Kidney (tissue), 14 donors: ENCODE measurements around the gene KIF5C. TPM values are rescaled to one million over a fixed set of nuclear protein-coding genes. Genes with fewer than 3 reads are reported as not detected.

Experiments
- DNase-seq, 5 donors: peaks; one replicate each; pipeline ENCODE4 v3.0.0-alpha.2; 2013 to 2020
- FAIRE-seq: peaks from 2 replicates; lab custom pipeline; 2012; peaks lifted over from hg19 to GRCh38; lab: Jason Lieb, UNC
- H3K27ac ChIP-seq, 2 donors: one replicate each; pipeline ENCODE4 v1.7.0; 2013; ENCODE audit warnings: low read depth in 2 of 2, low read length in 2 of 2, inconsistent platforms in 1 of 2
- H3K27me3 ChIP-seq: one replicate; pipeline ENCODE4 v1.7.1; 2013; ENCODE audit warnings: low read length, inconsistent platforms; ENCODE audit not compliant: control insufficient read depth, insufficient read depth
- H3K36me3 ChIP-seq, 3 donors: one replicate each; pipeline versions ENCODE4 v1.7.0 to v1.7.1; 2013; ENCODE audit warnings: low read length in 3 of 3, control low read depth in 1 of 3, inconsistent platforms in 1 of 3; ENCODE audit not compliant: insufficient read depth in 3 of 3, control insufficient read depth in 2 of 3
- H3K4me1 ChIP-seq, 3 donors: one replicate each; pipeline versions ENCODE4 v1.7.0 to v1.7.1; 2013; ENCODE audit warnings: low read length in 3 of 3, inconsistent platforms in 1 of 3, low read depth in 1 of 3; ENCODE audit not compliant: control insufficient read depth in 2 of 3, insufficient read depth in 2 of 3
- H3K4me3 ChIP-seq, 3 donors: one replicate each; pipeline versions ENCODE4 v1.7.0 to v1.8.1; 2013; ENCODE audit warnings: low read length in 3 of 3, control low read depth in 1 of 3, inconsistent platforms in 1 of 3
- H3K9ac ChIP-seq, 3 donors: one replicate each; pipeline versions ENCODE4 v1.7.0 to v1.7.1; 2013; ENCODE audit warnings: low read length in 3 of 3, control low read depth in 1 of 3, inconsistent platforms in 1 of 3
- H3K9me3 ChIP-seq, 3 donors: one replicate each; pipeline versions ENCODE4 v1.7.0 to v1.7.1; 2013; ENCODE audit warnings: low read length in 3 of 3, control low read depth in 1 of 3, inconsistent platforms in 1 of 3; ENCODE audit not compliant: control insufficient read depth in 2 of 3, insufficient read depth in 1 of 3
- CTCF ChIP-seq: IDR thresholded peaks from 3 replicates; pipeline ENCODE4 v1.5.1; 2012; ENCODE audit warnings: mild to moderate bottlenecking, moderate library complexity, borderline replicate concordance; ENCODE audit not compliant: insufficient read depth; ENCODE audit errors: extremely low read depth
- intact Hi-C: fragments of 100-400 bp; cut with DNase I; formaldehyde crosslinking; loops from one replicate; pipeline ENCODE4 v1.11.1; 2022
- polyA plus RNA-seq: library from polyadenylated mRNA; stranded (reverse); fragments of 350-450 nt; fragmentation: Illumina TruSeq; extraction: RNeasy Lipid Tissue Mini Kit (QIAGEN cat#74804); gene quantifications from one replicate; pipeline ENCODE4 v1.2.3, GENCODE V29; 2014; ENCODE audit warnings: low read depth, low replicate concordance; ENCODE audit not compliant: insufficient read depth
- total RNA-seq: library from RNA; stranded (reverse); fragmentation: NEBNext Ultra II Directional; extraction: Animal tissue kit (Norgen Biotek cat#: 25700); gene quantifications from one replicate; pipeline ENCODE4 v1.2.1, GENCODE V29; 2021
- donor health status: control.
- donor health status: control.
- donor health status: control.
- donor health status: control.
- donor health status: control.
- donor health status: DM: yes; HTN: yes; CAD: no.
- donor health status: Normal renal cell carcinoma (clear cell type).

KIF5C gene
- total and polyA plus RNA-seq, 2 donors from 2014 or later = 1.0 to 3.6 TPM

GRCh38 chr2:148907085-148907785 is 32.2 kb downstream of the KIF5C start:
- FAIRE-seq = no peak
- intact Hi-C loops = no loop called here

DNA sequence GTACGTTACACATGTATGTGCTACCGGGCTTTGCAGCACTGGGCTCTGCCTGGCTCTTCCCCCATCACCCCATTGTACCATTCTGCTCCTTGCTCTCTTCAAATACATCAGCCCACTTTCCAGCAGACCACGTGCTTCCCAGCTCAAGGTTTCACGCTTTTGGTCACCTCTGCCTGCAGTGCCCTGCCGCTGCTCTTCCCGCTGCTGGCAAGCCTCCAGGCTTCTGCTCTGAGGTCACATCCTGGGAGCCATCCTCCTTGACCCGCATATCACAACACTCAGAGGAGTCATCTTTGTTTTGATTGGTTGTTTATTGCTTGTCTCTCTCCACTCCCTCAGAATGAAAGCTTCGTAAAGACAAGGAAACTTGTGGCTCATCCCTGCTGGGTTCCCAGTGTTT is 34.1 kb downstream of the KIF5C start:
- DNase-seq (no peak), FAIRE-seq (no peak)
- Histone ChIP-seq H3K4me3 (no peak overlapping the region), H3K9ac (no peak overlapping the region), H3K4me1 (no peaks in the 10 kb centered on the region), H3K27ac (no peak overlapping the region), H3K27me3 (no peaks in the 10 kb centered on the region), H3K36me3 (no peaks in the 10 kb centered on the region), H3K9me3 (no peaks in the 10 kb centered on the region)
- no peak for TF ChIP-seq CTCF
- intact Hi-C loops = no loop called here

More at GRCh38 chr2:148907085-148907785, 32.2 kb downstream of the KIF5C start:
- H3K36me3 ChIP-seq = no peaks in the 10 kb centered on the region
- H3K27me3 ChIP-seq = no peaks in the 10 kb centered on the region
- no peak overlapping the region for H3K27ac ChIP-seq
- H3K9me3 ChIP-seq = no peaks in the 10 kb centered on the region
- H3K9ac ChIP-seq = no peak overlapping the region
- TF ChIP-seq CTCF = no peak
- H3K4me3 ChIP-seq = no peak overlapping the region
- H3K4me1 ChIP-seq = no peaks in the 10 kb centered on the region
- DNase-seq = no peak

DNA sequence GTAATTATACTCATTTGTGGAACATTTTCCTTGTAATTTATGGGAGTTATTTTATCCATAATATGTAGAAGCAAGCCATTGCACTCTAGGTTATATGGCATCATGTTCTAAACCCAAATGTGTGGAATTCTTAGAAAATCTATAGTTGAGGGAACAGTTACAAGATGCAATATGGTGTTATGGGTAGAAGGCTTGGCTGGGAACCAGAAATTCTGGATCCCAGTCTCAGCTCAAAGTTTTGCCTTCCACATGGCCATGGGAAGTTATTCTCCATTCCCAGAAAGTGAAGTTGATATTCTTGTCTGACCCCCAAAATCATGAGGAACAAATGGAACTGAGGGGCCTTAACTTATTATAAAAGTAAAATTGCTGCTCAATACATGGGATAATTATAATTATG is 38.0 kb downstream of the KIF5C start:
- H3K9ac ChIP-seq = no peak overlapping the region
- no peak overlapping the region for H3K4me3 ChIP-seq
- intact Hi-C loops = no loop called here
- H3K27me3 ChIP-seq = no peaks in the 10 kb centered on the region
- FAIRE-seq (no peak), DNase-seq (no peak)
- TF ChIP-seq CTCF = no peak
- H3K27ac ChIP-seq = no peak overlapping the region
- H3K36me3 ChIP-seq = no peaks in the 10 kb centered on the region
- no peaks in the 10 kb centered on the region for H3K9me3 ChIP-seq
- H3K4me1 ChIP-seq = no peaks in the 10 kb centered on the region
